ENCODE measurements around the gene HDAC4.

Gene HDAC4

DNA sequence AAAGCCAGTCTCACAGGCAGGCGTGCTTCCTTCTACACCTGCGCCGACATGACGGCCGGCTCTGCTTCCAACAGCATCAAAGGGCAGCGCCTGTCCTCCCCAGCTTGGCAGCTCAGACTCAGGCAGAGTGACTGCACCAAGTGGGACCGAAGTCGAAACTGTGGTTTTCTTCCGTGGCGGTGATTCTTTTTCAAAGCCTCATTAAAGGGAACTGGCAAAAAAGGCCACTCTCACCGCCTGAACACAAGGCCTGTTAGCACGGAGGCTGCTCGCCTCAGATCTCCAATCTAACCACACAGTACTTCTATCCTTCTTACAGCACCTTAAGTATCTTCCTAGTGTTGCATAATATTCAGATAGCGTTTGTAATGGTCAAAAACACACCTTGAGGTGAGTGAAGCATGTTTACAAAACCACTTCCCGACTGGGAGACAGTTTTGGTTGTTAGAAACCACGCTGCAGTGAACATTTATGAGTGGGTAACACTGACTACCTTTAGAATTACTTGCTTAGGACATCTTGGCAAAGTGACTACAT, 236.4 kb downstream of the HDAC4 start:
- TF ChIP-seq, protein P1, sequence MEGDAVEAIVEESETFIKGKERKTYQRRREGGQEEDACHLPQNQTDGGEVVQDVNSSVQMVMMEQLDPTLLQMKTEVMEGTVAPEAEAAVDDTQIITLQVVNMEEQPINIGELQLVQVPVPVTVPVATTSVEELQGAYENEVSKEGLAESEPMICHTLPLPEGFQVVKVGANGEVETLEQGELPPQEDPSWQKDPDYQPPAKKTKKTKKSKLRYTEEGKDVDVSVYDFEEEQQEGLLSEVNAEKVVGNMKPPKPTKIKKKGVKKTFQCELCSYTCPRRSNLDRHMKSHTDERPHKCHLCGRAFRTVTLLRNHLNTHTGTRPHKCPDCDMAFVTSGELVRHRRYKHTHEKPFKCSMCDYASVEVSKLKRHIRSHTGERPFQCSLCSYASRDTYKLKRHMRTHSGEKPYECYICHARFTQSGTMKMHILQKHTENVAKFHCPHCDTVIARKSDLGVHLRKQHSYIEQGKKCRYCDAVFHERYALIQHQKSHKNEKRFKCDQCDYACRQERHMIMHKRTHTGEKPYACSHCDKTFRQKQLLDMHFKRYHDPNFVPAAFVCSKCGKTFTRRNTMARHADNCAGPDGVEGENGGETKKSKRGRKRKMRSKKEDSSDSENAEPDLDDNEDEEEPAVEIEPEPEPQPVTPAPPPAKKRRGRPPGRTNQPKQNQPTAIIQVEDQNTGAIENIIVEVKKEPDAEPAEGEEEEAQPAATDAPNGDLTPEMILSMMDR (conservative IDR thresholded peaks at IDR 0.05; ENCODE audit: low read length) = no peak
- no peak overlapping the region for H3K4me3 ChIP-seq (ENCODE audit: low read length)
- DNase-seq (ENCODE audit: low read depth) = no peak

DNA sequence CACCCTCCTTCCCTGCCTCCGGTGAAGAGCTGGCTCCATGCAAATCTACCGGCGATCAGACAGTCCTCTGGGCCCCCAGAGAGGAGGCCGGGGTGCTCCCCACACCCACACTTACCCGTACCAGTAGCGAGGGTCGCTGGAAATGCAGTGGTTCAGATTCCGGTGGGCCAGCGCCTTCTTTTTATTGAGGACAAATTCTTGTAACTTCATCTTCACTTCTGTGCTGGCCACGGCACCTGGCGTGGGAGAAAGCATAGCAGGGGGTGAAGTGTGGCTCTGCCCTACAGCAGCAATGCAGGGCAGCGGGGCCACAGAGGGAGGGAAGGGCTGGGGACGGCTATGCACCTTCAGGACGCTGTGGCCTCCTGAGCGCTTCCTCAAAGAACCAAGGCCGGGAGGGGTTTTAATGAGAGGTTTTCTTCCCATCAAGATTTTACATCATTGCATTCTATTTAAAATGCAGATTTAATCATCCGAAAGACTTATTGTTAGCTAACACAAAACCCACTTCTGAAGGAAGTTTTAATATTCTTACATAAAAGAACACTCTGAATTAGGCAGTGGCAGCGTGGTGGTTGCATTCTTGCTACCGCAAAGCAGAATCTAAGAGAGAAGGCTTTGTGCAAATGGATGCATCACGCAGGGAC, 237.0 kb downstream of the HDAC4 start:
- H3K4me3 ChIP-seq (ENCODE audit: low read length) = no peak overlapping the region
- TF ChIP-seq, protein P1 (conservative IDR thresholded peaks at IDR 0.05; ENCODE audit: low read length) = no peak
- no peak for DNase-seq (ENCODE audit: low read depth)

DNA sequence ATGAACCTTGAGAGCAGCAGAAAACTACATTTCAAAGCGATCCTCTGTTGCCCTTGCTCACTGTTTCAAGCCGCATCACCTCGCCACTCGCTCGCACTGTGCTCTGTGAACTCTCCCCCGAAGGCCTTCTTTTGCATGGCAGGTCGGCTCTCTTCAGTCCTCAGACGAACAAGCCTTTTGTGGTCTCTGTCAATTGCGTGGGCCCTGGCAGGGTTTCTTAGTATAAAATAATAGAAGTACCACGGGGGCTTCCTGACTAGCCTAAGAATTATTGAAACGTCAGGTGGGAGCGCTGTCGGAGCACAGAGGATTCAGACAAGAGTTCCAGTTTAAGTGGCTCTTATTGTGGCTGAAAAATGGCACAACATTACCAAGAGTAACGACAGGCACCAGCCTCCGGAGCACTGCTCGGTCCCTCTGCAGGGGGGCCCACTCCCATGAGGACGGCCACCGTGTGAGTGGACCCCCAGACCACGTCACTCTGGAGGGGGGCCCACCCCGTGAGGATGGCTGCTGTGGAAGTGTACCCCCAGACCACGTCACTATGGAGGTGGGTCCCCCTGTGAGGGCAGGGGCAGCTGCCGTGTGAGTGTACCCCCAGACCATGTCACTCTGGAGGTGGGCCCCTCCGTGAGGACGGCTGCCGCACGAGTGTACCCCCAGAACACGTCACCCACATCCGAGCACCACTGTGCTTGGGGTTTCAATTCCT, 237.7 kb downstream of the HDAC4 start:
- no peak for DNase-seq (ENCODE audit: low read depth)
- TF ChIP-seq, protein P1 (conservative IDR thresholded peaks at IDR 0.05; ENCODE audit: low read length) = no peak
- H3K4me3 ChIP-seq (ENCODE audit: low read length) = no peak overlapping the region

DNA sequence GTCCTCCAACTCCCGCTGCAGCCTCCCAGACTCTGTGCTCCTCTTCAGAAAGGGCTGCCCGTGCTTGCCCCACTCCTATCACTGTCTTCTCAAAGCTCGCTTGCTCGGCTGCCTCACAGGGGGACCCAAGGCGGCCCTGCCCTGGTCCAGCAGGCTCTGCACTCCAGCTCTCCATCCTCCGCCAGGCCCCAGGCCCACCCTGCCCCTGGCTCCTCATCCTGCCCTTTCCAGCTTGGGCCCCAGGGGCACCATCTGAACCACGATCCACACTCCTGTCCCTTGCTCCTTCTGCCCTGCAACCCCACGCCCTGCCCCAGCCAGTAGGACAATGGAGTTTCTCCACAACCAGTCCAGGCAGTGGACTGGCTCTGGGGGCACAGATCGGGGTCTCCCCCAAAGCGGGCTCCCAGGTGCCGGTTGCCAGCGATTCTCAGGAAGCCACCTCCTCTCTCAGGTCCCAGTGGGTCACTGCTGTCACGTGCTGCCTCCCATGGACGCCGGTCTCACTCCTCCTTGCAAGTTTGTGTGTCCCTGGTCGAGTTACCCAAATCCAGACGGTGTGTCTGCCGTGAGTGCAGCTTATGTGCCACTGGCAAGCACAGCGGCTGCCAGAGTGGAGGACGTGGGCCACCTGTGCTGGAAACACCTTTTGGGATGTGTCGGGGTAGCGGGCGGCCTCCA, 238.5 kb downstream of the HDAC4 start:
- no peak overlapping the region for H3K4me3 ChIP-seq (ENCODE audit: low read length)
- TF ChIP-seq, protein P1 (conservative IDR thresholded peaks at IDR 0.05; ENCODE audit: low read length) = no peak
- no peak for DNase-seq (ENCODE audit: low read depth)

DNA sequence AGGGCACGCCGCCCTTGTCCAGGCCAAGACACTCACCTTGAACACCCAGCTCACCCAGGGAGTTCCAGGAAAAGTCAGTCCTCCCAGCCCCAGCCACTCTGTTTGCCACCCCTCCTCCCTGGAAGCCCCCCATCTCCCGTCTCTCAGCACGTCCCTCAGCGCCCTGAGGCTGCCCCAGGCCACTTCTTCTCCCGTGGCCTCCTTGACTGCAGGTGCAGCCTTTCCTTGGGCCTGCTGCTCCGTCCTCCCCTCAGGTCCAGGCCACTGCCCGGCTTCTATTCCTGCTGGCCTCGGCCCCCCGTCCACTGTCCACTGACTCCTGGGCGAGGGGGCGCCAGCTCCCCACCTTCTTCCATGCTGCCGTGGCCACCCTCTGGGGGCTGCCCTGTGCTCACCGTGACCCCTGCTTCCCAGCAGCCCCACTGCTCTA, 239.1 kb downstream of the HDAC4 start:
- no peak overlapping the region for H3K4me3 ChIP-seq (ENCODE audit: low read length)
- TF ChIP-seq, protein P1 (conservative IDR thresholded peaks at IDR 0.05; ENCODE audit: low read length) = no peak
- no peak for DNase-seq (ENCODE audit: low read depth)

DNA sequence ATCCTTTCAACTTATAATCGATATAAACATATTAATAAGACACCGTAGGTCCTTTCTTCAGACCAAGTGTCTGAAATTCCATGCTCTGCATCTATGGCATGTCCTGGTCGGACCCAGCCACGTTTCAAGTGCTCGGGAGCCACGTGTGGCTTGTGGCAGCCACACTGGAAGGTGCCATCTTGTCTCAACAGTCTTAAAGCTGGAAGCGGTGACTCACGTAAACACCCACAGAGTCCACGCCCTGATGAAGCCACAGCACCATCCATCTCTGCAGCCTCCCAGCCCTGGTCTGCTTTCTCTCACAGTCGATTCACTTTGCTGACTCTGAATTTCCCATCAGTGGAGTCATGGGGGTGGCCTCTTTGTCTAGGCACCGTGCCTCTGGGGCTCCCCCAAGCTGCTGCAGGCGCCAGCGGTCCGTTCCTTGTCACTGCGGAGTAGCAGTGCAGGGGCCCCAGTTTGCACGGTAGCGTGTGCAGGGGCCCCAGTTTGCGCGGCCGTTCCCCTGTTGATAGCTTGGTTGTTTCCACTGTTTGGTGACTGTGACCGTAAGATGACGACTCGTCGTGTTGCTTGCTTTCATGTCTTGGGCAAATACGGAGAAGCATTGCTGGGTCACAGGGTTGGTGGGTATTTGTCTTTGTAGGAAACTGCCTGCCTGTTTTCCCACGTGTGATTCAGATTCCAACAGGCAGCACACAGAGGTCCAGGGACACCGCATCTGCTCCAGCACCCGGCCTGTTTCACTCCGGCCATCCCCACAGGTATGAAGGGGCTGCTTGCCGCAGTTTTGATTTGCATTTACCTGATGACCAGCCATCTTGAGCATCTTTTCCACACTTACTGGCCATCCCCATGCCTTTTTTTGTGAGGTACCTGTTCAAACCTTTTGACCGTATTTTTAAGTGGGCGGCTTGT, 240.3 kb downstream of the HDAC4 start:
- no peak for DNase-seq (ENCODE audit: low read depth)

More for the DNA sequence above, 240.3 kb downstream of the HDAC4 start:
- no peak overlapping the region for H3K4me3 ChIP-seq (ENCODE audit: low read length)
- TF ChIP-seq, protein P1 (conservative IDR thresholded peaks at IDR 0.05; ENCODE audit: low read length) = no peak
